Measurements from ENCODE around the gene CLPSL1. TPM values are rescaled to one million over a fixed set of nuclear protein-coding genes. Genes with fewer than 3 reads are reported as not detected.

Gene CLPSL1
- total and polyA plus RNA-seq, 2 donors (not counting 1 experiment from before 2014, with no cell fraction given) = not detected

DNA sequence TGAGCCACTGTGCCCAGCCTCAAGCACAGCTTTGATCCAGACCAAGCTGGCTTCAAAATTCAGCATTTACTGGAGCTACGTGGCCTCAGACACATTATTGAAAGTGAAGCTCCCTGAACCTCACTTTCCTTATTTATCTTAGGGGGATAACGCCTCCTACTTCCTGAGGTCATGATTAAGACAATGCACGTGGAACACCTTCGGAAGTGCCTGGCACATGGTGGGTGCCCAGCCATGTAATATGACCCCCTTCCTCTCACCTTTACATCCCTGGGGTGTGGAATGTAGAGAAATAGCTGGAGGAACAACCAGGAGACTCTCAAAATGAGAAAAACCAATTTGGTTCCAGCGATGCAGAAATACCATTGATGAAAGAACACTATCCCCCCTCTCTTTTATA is 17.9 kb downstream of the CLPSL1 start:
- intact Hi-C loops (cut with micrococcal nuclease) = no loop called here
- POLR2A ChIA-PET = no interaction called here
- no peak for ATAC-seq (ENCODE audit: low read depth)

DNA sequence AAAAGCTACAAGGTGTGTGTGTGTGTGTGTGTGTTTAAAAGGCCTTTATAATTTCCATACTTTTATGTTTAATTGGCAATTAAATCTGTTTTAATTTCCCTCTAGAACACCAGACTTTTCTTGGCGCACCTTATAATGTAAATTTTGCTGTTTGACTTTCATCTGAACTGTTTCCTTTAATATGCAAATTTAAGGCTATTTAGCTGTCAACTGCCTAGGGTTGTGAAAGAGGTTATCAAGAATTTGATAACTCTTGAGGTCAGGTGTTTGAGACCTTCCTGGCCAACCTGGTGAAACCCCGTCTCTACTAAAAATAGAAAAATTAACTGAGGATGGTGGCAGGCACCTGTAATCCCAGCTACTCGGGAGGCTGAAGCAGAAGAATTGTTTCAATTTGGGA is 20.3 kb downstream of the CLPSL1 start:
- DNase-seq (no peak), ATAC-seq (ENCODE audit: low read depth) (no peak)
- no peak overlapping the region for H3K27ac ChIP-seq (ENCODE audit: low read length in 2 of 2)
- no peaks in the 10 kb centered on the region for H3K79me2 ChIP-seq (ENCODE audit: control insufficient read depth, insufficient read depth, low read length)
- no peak for TF ChIP-seq EZH2 (IDR thresholded peaks at IDR 0.05; ENCODE audit: borderline replicate concordance, insufficient read depth, low read depth, low read length, poor library complexity, severe bottlenecking)
- TF ChIP-seq, protein P1, sequence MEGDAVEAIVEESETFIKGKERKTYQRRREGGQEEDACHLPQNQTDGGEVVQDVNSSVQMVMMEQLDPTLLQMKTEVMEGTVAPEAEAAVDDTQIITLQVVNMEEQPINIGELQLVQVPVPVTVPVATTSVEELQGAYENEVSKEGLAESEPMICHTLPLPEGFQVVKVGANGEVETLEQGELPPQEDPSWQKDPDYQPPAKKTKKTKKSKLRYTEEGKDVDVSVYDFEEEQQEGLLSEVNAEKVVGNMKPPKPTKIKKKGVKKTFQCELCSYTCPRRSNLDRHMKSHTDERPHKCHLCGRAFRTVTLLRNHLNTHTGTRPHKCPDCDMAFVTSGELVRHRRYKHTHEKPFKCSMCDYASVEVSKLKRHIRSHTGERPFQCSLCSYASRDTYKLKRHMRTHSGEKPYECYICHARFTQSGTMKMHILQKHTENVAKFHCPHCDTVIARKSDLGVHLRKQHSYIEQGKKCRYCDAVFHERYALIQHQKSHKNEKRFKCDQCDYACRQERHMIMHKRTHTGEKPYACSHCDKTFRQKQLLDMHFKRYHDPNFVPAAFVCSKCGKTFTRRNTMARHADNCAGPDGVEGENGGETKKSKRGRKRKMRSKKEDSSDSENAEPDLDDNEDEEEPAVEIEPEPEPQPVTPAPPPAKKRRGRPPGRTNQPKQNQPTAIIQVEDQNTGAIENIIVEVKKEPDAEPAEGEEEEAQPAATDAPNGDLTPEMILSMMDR (IDR thresholded peaks at IDR 0.05) = no peak
- H3K27ac Mint-ChIP-seq = no peak overlapping the region
- peaks cover 4% of the 10 kb centered on the region for H3K4me1 Mint-ChIP-seq
- WGBS (ENCODE audit: insufficient coverage) = 80% methylated on average over 1 of the region's 3 CpGs
- no peaks in the 10 kb centered on the region for H3K36me3 ChIP-seq (replicated peaks in 1 of 2; ENCODE audit: control extremely low read depth in 1 of 2, control insufficient read depth in 1 of 2, extremely low read depth in 1 of 2, insufficient read depth in 2 of 2, low read length in 1 of 2)
- H3K4me2 ChIP-seq (replicated peaks; ENCODE audit: low read depth, low read length, poor library complexity, severe bottlenecking) = no peak overlapping the region
- no peaks in the 10 kb centered on the region for H3K9me3 Mint-ChIP-seq (ENCODE audit: insufficient read depth)
- POLR2A ChIA-PET = no interaction called here
- peaks cover 0 to 5% of the 10 kb centered on the region in 2 donors for H3K4me1 ChIP-seq (ENCODE audit: control insufficient read depth in 2 of 2, insufficient read depth in 2 of 2, low read length in 2 of 2)
- no peak overlapping the region for H3K9ac ChIP-seq (ENCODE audit: low read length)
- H3K27me3 Mint-ChIP-seq = peaks cover 13% of the 10 kb centered on the region
- H3K27me3 ChIP-seq (replicated peaks in 1 of 4; ENCODE audit: control extremely low read depth in 1 of 4, control insufficient read depth in 3 of 4, insufficient read depth in 4 of 4, low read length in 3 of 4) = peaks cover 0 to 16% (median 0%) of the 10 kb centered on the region in 4 experiments
- CTCF ChIA-PET = no interaction called here
- H2AFZ ChIP-seq (ENCODE audit: insufficient read depth, low read depth, low read length, poor library complexity, severe bottlenecking) = no peak overlapping the region
- intact Hi-C loops (cut with micrococcal nuclease) = no loop called here
- no peak overlapping the region for H3K4me3 ChIP-seq (ENCODE audit: control extremely low read depth in 1 of 5, extremely low read depth in 1 of 5, insufficient read depth in 1 of 5, low read depth in 2 of 5, low read length in 4 of 5)
- peaks cover 0 to 10% (median 0%) of the 10 kb centered on the region in 3 donors for H3K9me3 ChIP-seq (ENCODE audit: control extremely low read depth in 1 of 3, control insufficient read depth in 2 of 3, insufficient read depth in 1 of 3, low read length in 2 of 3)
- H3K4me3 Mint-ChIP-seq = no peak overlapping the region
- no peaks in the 10 kb centered on the region for H4K20me1 ChIP-seq (ENCODE audit: control insufficient read depth, insufficient read depth, low read length, poor library complexity, severe bottlenecking)

More for the DNA sequence above, 17.9 kb downstream of the CLPSL1 start:
- Histone ChIP-seq H3K79me2 (ENCODE audit: control insufficient read depth, insufficient read depth, low read length) (no peaks in the 10 kb centered on the region), H3K27ac (ENCODE audit: low read length in 2 of 2) (no peak overlapping the region), H3K9ac (ENCODE audit: low read length) (no peak overlapping the region), H3K27me3 (replicated peaks in 1 of 4; ENCODE audit: control extremely low read depth in 1 of 4, control insufficient read depth in 3 of 4, insufficient read depth in 4 of 4, low read length in 3 of 4) (peaks cover 0 to 10% (median 0%) of the 10 kb centered on the region in 4 experiments), H3K4me2 (replicated peaks; ENCODE audit: low read depth, low read length, poor library complexity, severe bottlenecking) (no peak overlapping the region), H3K36me3 (replicated peaks in 1 of 2; ENCODE audit: control extremely low read depth in 1 of 2, control insufficient read depth in 1 of 2, extremely low read depth in 1 of 2, insufficient read depth in 2 of 2, low read length in 1 of 2) (no peaks in the 10 kb centered on the region), H4K20me1 (ENCODE audit: control insufficient read depth, insufficient read depth, low read length, poor library complexity, severe bottlenecking) (no peaks in the 10 kb centered on the region), H3K4me1 (ENCODE audit: control insufficient read depth in 2 of 2, insufficient read depth in 2 of 2, low read length in 2 of 2) (no peaks in the 10 kb centered on the region), H3K4me3 (ENCODE audit: control extremely low read depth in 1 of 5, extremely low read depth in 1 of 5, insufficient read depth in 1 of 5, low read depth in 2 of 5, low read length in 4 of 5) (no peak overlapping the region), H3K9me3 (ENCODE audit: control extremely low read depth in 1 of 3, control insufficient read depth in 2 of 3, insufficient read depth in 1 of 3, low read length in 2 of 3) (no peaks in the 10 kb centered on the region), H2AFZ (ENCODE audit: insufficient read depth, low read depth, low read length, poor library complexity, severe bottlenecking) (no peak overlapping the region)
- Mint-ChIP-seq H3K27me3 (peaks cover 3% of the 10 kb centered on the region), H3K4me3 (no peak overlapping the region), H3K27ac (no peak overlapping the region), H3K4me1 (no peaks in the 10 kb centered on the region), H3K9me3 (ENCODE audit: insufficient read depth) (no peaks in the 10 kb centered on the region)
- 91% methylated on average over 1 of the region's 5 CpGs for WGBS (ENCODE audit: insufficient coverage)
- DNase-seq = no peak
- CTCF ChIA-PET = no interaction called here
- TF ChIP-seq EZH2 (IDR thresholded peaks at IDR 0.05; ENCODE audit: borderline replicate concordance, insufficient read depth, low read depth, low read length, poor library complexity, severe bottlenecking) = no peak
- TF ChIP-seq, protein P1 (IDR thresholded peaks at IDR 0.05) = no peak
